ENCODE measurements around the gene DEFB129. TPM values are rescaled to one million over a fixed set of nuclear protein-coding genes. Genes with fewer than 3 reads are reported as not detected.

DEFB129 gene, protein sequence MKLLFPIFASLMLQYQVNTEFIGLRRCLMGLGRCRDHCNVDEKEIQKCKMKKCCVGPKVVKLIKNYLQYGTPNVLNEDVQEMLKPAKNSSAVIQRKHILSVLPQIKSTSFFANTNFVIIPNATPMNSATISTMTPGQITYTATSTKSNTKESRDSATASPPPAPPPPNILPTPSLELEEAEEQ
- not detected for total RNA-seq

DNA sequence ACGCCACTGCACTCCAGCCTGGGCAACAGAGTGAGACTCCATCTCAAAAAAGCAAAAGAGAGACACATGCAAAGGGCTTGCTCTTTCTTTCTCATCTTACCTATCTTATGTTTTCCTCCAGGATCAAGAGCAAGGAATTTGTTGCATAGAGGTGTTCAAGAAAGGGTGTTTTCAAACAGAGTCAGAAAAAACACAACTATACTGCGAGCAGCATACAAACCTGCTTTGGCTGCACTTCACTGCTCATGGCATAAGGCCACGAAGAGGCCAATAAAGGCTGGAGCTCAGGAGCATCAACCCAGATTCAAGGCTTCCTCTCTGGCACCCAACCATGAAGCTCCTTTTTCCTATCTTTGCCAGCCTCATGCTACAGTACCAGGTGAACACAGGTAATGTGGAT lies at the start of gene DEFB129:
TSS of gene DEFB129 (plus strand) at position 301 of the 400 bp plus-strand sequence. CDS start at position 332, 31 bp downstream.

DNA sequence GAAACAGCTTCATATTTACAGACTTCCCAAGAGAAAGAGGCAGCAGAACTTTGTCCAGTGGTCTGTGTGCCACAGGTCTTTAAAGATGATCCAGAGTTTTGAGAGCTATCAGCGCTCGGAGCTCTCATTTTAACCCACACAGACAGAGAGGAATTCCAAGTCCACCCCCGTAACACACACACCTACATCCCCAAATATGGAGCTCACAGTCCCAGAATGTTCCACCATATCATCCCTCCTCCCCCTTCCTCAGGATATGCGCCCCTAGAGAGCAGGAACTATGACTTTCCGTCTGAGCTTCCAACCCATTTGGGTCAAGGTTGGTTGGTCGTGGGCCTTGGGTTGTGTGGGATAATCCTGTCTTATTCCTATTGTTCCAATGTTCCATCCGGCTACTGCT lies 37.4 kb upstream of the DEFB129 start, which contains the start of gene DEFB128:
TSS of gene DEFB128 (minus strand) at position 101 of the 400 bp plus-strand sequence. CDS start at position 13, 88 bp downstream.

DNA sequence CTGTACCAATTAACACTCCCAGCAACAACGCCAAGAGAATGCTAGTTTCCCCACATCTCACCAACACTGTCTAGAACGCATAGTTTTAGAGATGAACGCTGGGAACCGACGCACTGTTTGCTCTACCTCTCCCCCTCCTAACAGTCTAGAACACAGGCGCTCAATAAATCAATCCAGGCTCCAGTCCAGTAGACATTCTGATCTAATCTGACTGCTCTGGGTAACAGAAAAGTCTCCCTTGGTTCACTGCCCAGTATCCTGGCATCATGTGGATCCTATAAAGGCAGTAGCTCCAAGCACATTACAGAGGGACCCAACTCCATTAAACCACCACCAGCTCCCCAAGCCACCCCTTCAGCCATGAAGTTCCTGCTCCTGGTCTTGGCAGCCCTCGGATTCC lies 30.4 kb downstream of the DEFB129 start, which contains the start of gene DEFB132:
TSS of gene DEFB132 (plus strand) at position 306 of the 400 bp plus-strand sequence. CDS start at position 361, 55 bp downstream.

Other genes with a start within 250 kb of the DEFB129 start
- not detected for gene DEFB125, start 139.6 kb upstream of the DEFB129 start, total RNA-seq
- not detected for gene DEFB126, start 84.7 kb upstream of the DEFB129 start, total RNA-seq
- not detected for gene DEFB127, start 69.8 kb upstream of the DEFB129 start, total RNA-seq
- gene DEFB128, start 37.5 kb upstream of the DEFB129 start, total RNA-seq = not detected
- 0.18 TPM for gene DEFB132, start 30.5 kb downstream of the DEFB129 start, total RNA-seq
- 17.0 TPM for gene C20orf96, start 63.5 kb downstream of the DEFB129 start, total RNA-seq
- 36.1 TPM for gene ZCCHC3, start 70.3 kb downstream of the DEFB129 start, total RNA-seq
- 15.1 TPM for gene SOX12, start 98.3 kb downstream of the DEFB129 start, total RNA-seq
- 19.0 TPM for gene NRSN2, start 119.9 kb downstream of the DEFB129 start, total RNA-seq
- 7.0 TPM for gene TRIB3, start 153.5 kb downstream of the DEFB129 start, total RNA-seq
- 102 TPM for gene RBCK1, start 181.0 kb downstream of the DEFB129 start, total RNA-seq
- 30.1 TPM for gene TBC1D20, start 235.3 kb downstream of the DEFB129 start, total RNA-seq